Subcutaneous abdominal adipose tissue (tissue), 5 donors: ENCODE results near the gene FCHSD2.

Source experiments
- H3K27ac ChIP-seq: one replicate; pipeline ENCODE4 v1.7.0; 2013; ENCODE audit warnings: low read depth, mild to moderate bottlenecking, inconsistent platforms, low read length, moderate library complexity
- H3K27me3 ChIP-seq, 5 donors: one replicate each; pipeline ENCODE4 v1.7.0; 2013; ENCODE audit warnings: low read length in 5 of 5, inconsistent platforms in 1 of 5; ENCODE audit not compliant: control insufficient read depth in 5 of 5, insufficient read depth in 4 of 5
- H3K36me3 ChIP-seq, 5 donors: one replicate each; pipeline ENCODE4 v1.7.0; 2013; ENCODE audit warnings: low read length in 5 of 5; ENCODE audit not compliant: control insufficient read depth in 5 of 5, insufficient read depth in 5 of 5
- H3K4me1 ChIP-seq, 5 donors: one replicate each; pipeline ENCODE4 v1.7.0; 2013; ENCODE audit warnings: low read length in 5 of 5, mild to moderate bottlenecking in 3 of 5, moderate library complexity in 1 of 5; ENCODE audit not compliant: control insufficient read depth in 5 of 5, insufficient read depth in 5 of 5
- H3K4me3 ChIP-seq, 5 donors: one replicate each; pipeline ENCODE4 v1.7.0; 2013; ENCODE audit warnings: low read length in 5 of 5, low read depth in 1 of 5
- H3K9ac ChIP-seq, 5 donors: one replicate each; pipeline ENCODE4 v1.7.0; 2013; ENCODE audit warnings: low read length in 5 of 5, mild to moderate bottlenecking in 4 of 5, moderate library complexity in 3 of 5
- H3K9me3 ChIP-seq, 5 donors: one replicate each; pipeline ENCODE4 v1.7.0; 2013; ENCODE audit warnings: low read length in 5 of 5; ENCODE audit not compliant: control insufficient read depth in 5 of 5
- donor health status: healthy.
- donor health status: healthy.
- donor health status: healthy.
- donor health status: healthy.
- donor health status: healthy.

Gene FCHSD2

GRCh38 chr11:73142128-73142377 is at the start of gene FCHSD2:
FCHSD2 (minus strand) TSS chr11:73142318; CDS start chr11:73141877, 441 bp downstream.
- Histone ChIP-seq H3K4me1 (peaks cover 7 to 47% (median 34%) of the 10 kb centered on the region in 5 donors), H3K4me3 (peak within 1 kb of the TSS; percentile 79 to 97 (median 93)), H3K9me3 (no peaks in the 10 kb centered on the region), H3K27me3 (no peaks in the 10 kb centered on the region), H3K27ac (peak within 1 kb of the TSS; percentile 96), H3K36me3 (peaks cover 0 to 6% (median 0%) of the 10 kb centered on the region in 5 donors), H3K9ac (peak within 1 kb of the TSS; percentile 83 to 92 (median 87))

- Histone ChIP-seq H3K4me1 (peaks cover 0 to 19% (median 6%) of the 10 kb centered on the region in 5 donors), H3K9me3 (no peaks in the 10 kb centered on the region), H3K9ac (no peak overlapping the region), H3K27ac (no peak overlapping the region), H3K27me3 (no peaks in the 10 kb centered on the region), H3K4me3 (no peak overlapping the region), H3K36me3 (no peaks in the 10 kb centered on the region)
Observed at GRCh38 chr11:73191151-73191550, 49.0 kb upstream of the FCHSD2 start.

- H3K27me3 ChIP-seq = peaks cover 0 to 3% (median 0%) of the 10 kb centered on the region in 5 donors
- H3K9me3 ChIP-seq = no peaks in the 10 kb centered on the region
- H3K4me1 ChIP-seq = peaks cover 0 to 23% (median 6%) of the 10 kb centered on the region in 5 donors
- no peaks in the 10 kb centered on the region for H3K36me3 ChIP-seq
- H3K9ac ChIP-seq = no peak overlapping the region
- no peak overlapping the region for H3K4me3 ChIP-seq
- H3K27ac ChIP-seq = no peak overlapping the region
Observed at GRCh38 chr11:73190557-73190885, 48.4 kb upstream of the FCHSD2 start.

GRCh38 chr11:73189723-73190556 is 47.8 kb upstream of the FCHSD2 start:
- no peaks in the 10 kb centered on the region for H3K9me3 ChIP-seq
- peaks cover 0 to 25% (median 6%) of the 10 kb centered on the region in 5 donors for H3K4me1 ChIP-seq
- no peaks in the 10 kb centered on the region for H3K36me3 ChIP-seq
- H3K9ac ChIP-seq = no peak overlapping the region
- H3K27me3 ChIP-seq = peaks cover 0 to 5% (median 0%) of the 10 kb centered on the region in 5 donors
- no peak overlapping the region for H3K4me3 ChIP-seq
- no peak overlapping the region for H3K27ac ChIP-seq

GRCh38 chr11:73189315-73189714 is 47.2 kb upstream of the FCHSD2 start:
- Histone ChIP-seq H3K4me3 (no peak overlapping the region), H3K27me3 (peaks cover 0 to 5% (median 0%) of the 10 kb centered on the region in 5 donors), H3K4me1 (peaks cover 0 to 27% (median 6%) of the 10 kb centered on the region in 5 donors), H3K36me3 (no peaks in the 10 kb centered on the region), H3K9ac (no peak overlapping the region), H3K27ac (no peak overlapping the region), H3K9me3 (no peaks in the 10 kb centered on the region)

- H3K9ac ChIP-seq = no peak overlapping the region
- H3K9me3 ChIP-seq = no peaks in the 10 kb centered on the region
- H3K4me1 ChIP-seq = peaks cover 0 to 27% (median 6%) of the 10 kb centered on the region in 5 donors
- no peaks in the 10 kb centered on the region for H3K36me3 ChIP-seq
- H3K27ac ChIP-seq = no peak overlapping the region
- peaks cover 0 to 5% (median 0%) of the 10 kb centered on the region in 5 donors for H3K27me3 ChIP-seq
- H3K4me3 ChIP-seq = no peak overlapping the region
Observed at GRCh38 chr11:73188301-73188700, 46.2 kb upstream of the FCHSD2 start.

- H3K27me3 ChIP-seq = peaks cover 0 to 5% (median 2%) of the 10 kb centered on the region in 5 donors
- no peak overlapping the region for H3K4me3 ChIP-seq
- no peaks in the 10 kb centered on the region for H3K9me3 ChIP-seq
- H3K4me1 ChIP-seq = peaks cover 0 to 27% (median 6%) of the 10 kb centered on the region in 5 donors
- peak overlapping the region in 1 of 5 donors; percentile 10 for H3K9ac ChIP-seq
- no peak overlapping the region for H3K27ac ChIP-seq
- no peaks in the 10 kb centered on the region for H3K36me3 ChIP-seq
Observed at GRCh38 chr11:73187854-73188253, 45.7 kb upstream of the FCHSD2 start.

GRCh38 chr11:73186886-73187285 is 44.8 kb upstream of the FCHSD2 start:
- H3K27ac ChIP-seq = no peak overlapping the region
- peaks cover 0 to 5% (median 2%) of the 10 kb centered on the region in 5 donors for H3K27me3 ChIP-seq
- H3K9ac ChIP-seq = no peak overlapping the region
- H3K4me1 ChIP-seq = peaks cover 0 to 27% (median 6%) of the 10 kb centered on the region in 5 donors
- no peaks in the 10 kb centered on the region for H3K36me3 ChIP-seq
- H3K9me3 ChIP-seq = no peaks in the 10 kb centered on the region
- H3K4me3 ChIP-seq = no peak overlapping the region

GRCh38 chr11:73186294-73186850 is 44.3 kb upstream of the FCHSD2 start:
- Histone ChIP-seq H3K9me3 (no peaks in the 10 kb centered on the region), H3K36me3 (no peaks in the 10 kb centered on the region), H3K4me1 (peaks cover 0 to 27% (median 6%) of the 10 kb centered on the region in 5 donors), H3K27ac (no peak overlapping the region), H3K4me3 (no peak overlapping the region), H3K9ac (no peak overlapping the region), H3K27me3 (peaks cover 0 to 5% (median 2%) of the 10 kb centered on the region in 5 donors)

- no peaks in the 10 kb centered on the region for H3K9me3 ChIP-seq
- peaks cover 0 to 5% (median 2%) of the 10 kb centered on the region in 5 donors for H3K27me3 ChIP-seq
- no peak overlapping the region for H3K4me3 ChIP-seq
- H3K4me1 ChIP-seq = peaks cover 0 to 27% (median 6%) of the 10 kb centered on the region in 5 donors
- no peak overlapping the region for H3K27ac ChIP-seq
- H3K9ac ChIP-seq = no peak overlapping the region
- no peaks in the 10 kb centered on the region for H3K36me3 ChIP-seq
Observed at GRCh38 chr11:73185680-73186293, 43.7 kb upstream of the FCHSD2 start.
